ENCODE data around the gene UST. TPM values are rescaled to one million over a fixed set of nuclear protein-coding genes. Genes with fewer than 3 reads are reported as not detected.

The UST gene
- polyA plus RNA-seq, 1 donor from 2014 or later: 7.5 TPM

DNA sequence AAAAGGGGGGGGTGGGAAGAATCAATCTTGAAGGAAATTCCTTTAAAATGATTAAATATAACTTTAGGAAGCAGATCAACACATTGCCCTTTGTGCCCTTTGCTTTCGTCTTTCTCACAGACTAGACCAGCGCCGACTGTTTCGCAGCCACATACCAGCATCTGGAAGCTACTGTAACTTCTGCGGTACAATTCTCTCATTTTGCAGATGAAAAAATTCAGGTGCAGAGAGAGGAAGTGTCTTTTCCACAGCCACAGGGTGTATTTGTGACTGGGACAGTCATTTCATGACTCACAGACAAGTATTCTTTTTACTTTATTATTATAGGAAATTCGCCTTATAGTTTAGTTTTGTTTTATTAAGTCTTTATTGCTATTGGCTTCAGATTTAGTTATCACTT, 84.2 kb downstream of the UST start:
- H3K9me3 ChIP-seq (ENCODE audit: low read length): no peaks in the 10 kb centered on the region
- H3K27me3 ChIP-seq (ENCODE audit: insufficient read depth, low read depth, low read length): no peaks in the 10 kb centered on the region
- H3K79me2 ChIP-seq (replicated peaks; ENCODE audit: insufficient read depth, low read length): no peaks in the 10 kb centered on the region
- no peaks in the 10 kb centered on the region for H3K36me3 ChIP-seq (ENCODE audit: insufficient read depth, low read length)
- H3K4me2 ChIP-seq (ENCODE audit: low read length): no peak overlapping the region
- H3K4me3 ChIP-seq (ENCODE audit: low read length): no peak overlapping the region
- TF ChIP-seq RAD21 (conservative IDR thresholded peaks at IDR 0.05) (no peak), SMC3 (conservative IDR thresholded peaks at IDR 0.05; ENCODE audit: poor library complexity) (no peak), CTCF (IDR thresholded peaks at IDR 0.05; ENCODE audit: poor library complexity, severe bottlenecking) (no peak), REST (IDR thresholded peaks at IDR 0.05; ENCODE audit: borderline replicate concordance) (no peak), TAF1 (IDR thresholded peaks at IDR 0.05; ENCODE audit: low read depth) (no peak), EZH2 (IDR thresholded peaks at IDR 0.05; ENCODE audit: borderline replicate concordance, insufficient read depth, low read length, poor library complexity, severe bottlenecking) (no peak), MXI1 (conservative IDR thresholded peaks at IDR 0.05; ENCODE audit: poor library complexity, severe bottlenecking) (no peak), EP300 (conservative IDR thresholded peaks at IDR 0.05; ENCODE audit: poor library complexity, severe bottlenecking) (no peak), POLR2AphosphoS5 (IDR thresholded peaks at IDR 0.05) (no peak)
- no peaks in the 10 kb centered on the region for H4K20me1 ChIP-seq (ENCODE audit: insufficient read depth)
- no peaks in the 10 kb centered on the region for H3F3A ChIP-seq (ENCODE audit: insufficient read depth, low read length, poor library complexity, severe bottlenecking)
- H2AFZ ChIP-seq (ENCODE audit: low read depth, low read length): no peak overlapping the region
- H3K9me2 ChIP-seq (ENCODE audit: insufficient read depth, low read length): no peaks in the 10 kb centered on the region
- no peak overlapping the region for H3K9ac ChIP-seq (ENCODE audit: low read length)
- H3K27ac ChIP-seq (ENCODE audit: low read length): no peak overlapping the region

- H3K9me2 ChIP-seq (ENCODE audit: insufficient read depth, low read length): no peaks in the 10 kb centered on the region
- H3K9ac ChIP-seq (ENCODE audit: low read length): no peak overlapping the region
- no peaks in the 10 kb centered on the region for H3K79me2 ChIP-seq (replicated peaks; ENCODE audit: insufficient read depth, low read length)
- H3K4me3 ChIP-seq (ENCODE audit: low read length): no peak overlapping the region
- H2AFZ ChIP-seq (ENCODE audit: low read depth, low read length): no peak overlapping the region
- H3K36me3 ChIP-seq (ENCODE audit: insufficient read depth, low read length): no peaks in the 10 kb centered on the region
- no peak overlapping the region for H3K4me2 ChIP-seq (ENCODE audit: low read length)
- H3K9me3 ChIP-seq (ENCODE audit: low read length): no peaks in the 10 kb centered on the region
- H4K20me1 ChIP-seq (ENCODE audit: insufficient read depth): no peaks in the 10 kb centered on the region
- H3K27me3 ChIP-seq (ENCODE audit: insufficient read depth, low read depth, low read length): no peaks in the 10 kb centered on the region
- TF ChIP-seq MXI1 (conservative IDR thresholded peaks at IDR 0.05; ENCODE audit: poor library complexity, severe bottlenecking): no peak
- TF ChIP-seq POLR2AphosphoS5 (IDR thresholded peaks at IDR 0.05): no peak
- no peak for TF ChIP-seq SMC3 (conservative IDR thresholded peaks at IDR 0.05; ENCODE audit: poor library complexity)
- no peak for TF ChIP-seq EP300 (conservative IDR thresholded peaks at IDR 0.05; ENCODE audit: poor library complexity, severe bottlenecking)
- TF ChIP-seq REST (IDR thresholded peaks at IDR 0.05; ENCODE audit: borderline replicate concordance): no peak
- no peak for TF ChIP-seq CTCF (IDR thresholded peaks at IDR 0.05; ENCODE audit: poor library complexity, severe bottlenecking)
- TF ChIP-seq TAF1 (IDR thresholded peaks at IDR 0.05; ENCODE audit: low read depth): no peak
- TF ChIP-seq RAD21 (conservative IDR thresholded peaks at IDR 0.05): no peak
- TF ChIP-seq EZH2 (IDR thresholded peaks at IDR 0.05; ENCODE audit: borderline replicate concordance, insufficient read depth, low read length, poor library complexity, severe bottlenecking): no peak
- H3F3A ChIP-seq (ENCODE audit: insufficient read depth, low read length, poor library complexity, severe bottlenecking): no peaks in the 10 kb centered on the region
- H3K27ac ChIP-seq (ENCODE audit: low read length): no peak overlapping the region
Observed at GRCh38 chr6:148831531-148831930, 84.7 kb downstream of the UST start.
